ENCODE results near the gene IRAK3. TPM values are rescaled to one million over a fixed set of nuclear protein-coding genes. Genes with fewer than 3 reads are reported as not detected.

Gene IRAK3, protein sequence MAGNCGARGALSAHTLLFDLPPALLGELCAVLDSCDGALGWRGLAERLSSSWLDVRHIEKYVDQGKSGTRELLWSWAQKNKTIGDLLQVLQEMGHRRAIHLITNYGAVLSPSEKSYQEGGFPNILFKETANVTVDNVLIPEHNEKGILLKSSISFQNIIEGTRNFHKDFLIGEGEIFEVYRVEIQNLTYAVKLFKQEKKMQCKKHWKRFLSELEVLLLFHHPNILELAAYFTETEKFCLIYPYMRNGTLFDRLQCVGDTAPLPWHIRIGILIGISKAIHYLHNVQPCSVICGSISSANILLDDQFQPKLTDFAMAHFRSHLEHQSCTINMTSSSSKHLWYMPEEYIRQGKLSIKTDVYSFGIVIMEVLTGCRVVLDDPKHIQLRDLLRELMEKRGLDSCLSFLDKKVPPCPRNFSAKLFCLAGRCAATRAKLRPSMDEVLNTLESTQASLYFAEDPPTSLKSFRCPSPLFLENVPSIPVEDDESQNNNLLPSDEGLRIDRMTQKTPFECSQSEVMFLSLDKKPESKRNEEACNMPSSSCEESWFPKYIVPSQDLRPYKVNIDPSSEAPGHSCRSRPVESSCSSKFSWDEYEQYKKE
- 11.7 and 14.9 TPM in 2 replicates for total RNA-seq

DNA sequence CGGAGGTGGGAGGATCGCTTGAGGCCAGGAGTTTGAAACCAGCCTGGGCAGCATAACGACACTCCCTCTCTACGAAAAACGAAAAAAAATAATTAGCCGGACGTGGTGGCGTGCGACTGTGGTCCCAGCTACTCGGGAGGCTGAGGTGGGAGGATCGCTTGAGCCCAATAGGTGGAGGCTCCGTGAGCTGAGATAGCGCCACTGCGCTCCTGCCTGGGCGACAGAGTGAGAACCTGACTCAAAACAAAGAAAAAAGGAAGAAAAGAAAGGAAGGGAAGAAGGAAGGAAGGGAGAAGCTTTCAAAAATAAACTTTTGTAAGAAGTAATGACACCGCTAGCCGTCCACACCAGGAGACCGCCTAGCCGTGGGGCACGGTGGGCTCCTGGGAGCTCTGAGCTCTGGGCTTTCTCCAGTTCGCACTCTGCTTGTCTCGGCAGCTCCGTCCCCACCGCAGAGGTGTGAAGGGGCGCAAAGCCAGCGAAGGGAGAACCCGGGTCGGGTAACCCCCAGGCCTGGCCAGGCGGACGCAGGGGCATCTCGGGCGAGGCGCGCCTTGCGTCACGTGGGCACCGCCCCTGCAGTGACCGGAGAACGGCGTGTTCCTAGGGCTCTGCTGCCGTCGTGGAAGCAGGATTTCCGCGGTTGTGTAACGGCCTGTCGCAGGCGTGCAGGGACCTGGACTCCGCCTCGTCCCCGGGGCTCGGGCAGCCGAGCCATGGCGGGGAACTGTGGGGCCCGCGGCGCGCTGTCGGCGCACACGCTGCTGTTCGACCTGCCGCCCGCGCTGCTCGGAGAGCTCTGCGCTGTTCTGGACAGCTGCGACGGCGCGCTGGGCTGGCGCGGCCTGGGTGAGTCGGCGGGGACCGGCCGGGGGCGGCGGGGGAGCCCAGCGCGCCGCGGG lies at the start of gene IRAK3:
Gene IRAK3, plus strand, starts transcription at position 631 of the 902 bp plus-strand sequence. Its CDS starts 86 bp downstream, at position 717.

DNA sequence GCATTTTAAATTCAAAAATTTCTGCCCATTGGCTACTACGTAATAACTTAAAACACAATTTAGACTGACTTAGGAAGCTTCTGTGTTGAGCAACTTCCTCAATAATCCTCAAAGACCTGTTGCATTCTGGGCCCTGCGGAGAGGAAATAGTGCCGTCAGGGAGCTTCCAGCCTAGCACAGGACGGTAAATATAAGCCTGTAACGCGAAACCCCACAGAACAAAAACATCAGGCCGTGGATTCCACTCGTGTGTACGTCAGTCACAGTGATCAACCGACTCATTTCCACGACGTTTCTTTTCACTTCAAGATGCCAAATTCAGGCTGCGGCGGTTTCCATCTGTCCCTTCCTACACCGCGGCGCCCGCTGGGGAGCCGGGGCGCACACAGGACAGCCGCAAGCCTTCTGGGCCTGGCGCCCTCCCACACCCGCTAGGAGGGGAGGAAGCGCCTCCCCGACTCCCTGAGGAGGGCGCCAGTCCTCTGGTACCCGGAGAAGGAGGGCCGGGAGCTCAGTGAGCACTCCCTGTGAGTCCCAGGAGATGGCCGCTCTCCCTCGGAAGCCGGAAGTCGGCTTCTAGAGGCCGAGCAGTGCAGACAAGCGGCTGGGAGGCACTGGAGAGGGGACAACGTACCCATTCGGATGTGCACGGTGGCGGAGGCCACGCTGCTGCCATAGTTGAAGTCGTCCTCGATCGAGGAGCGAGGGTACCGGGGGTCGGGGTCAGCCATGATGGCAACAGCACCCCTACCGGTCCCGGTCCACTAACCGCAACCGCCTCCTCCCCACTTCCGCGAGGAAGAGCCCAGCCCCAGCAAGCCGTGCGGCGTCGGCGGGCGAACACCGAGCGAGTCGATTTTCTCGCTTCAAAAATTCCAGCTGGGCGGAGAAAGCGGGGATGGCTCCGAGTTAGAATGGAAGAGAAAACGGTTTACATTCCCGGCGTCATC lies 19.5 kb upstream of the IRAK3 start, which contains the start of gene TMBIM4:
Gene TMBIM4, minus strand, starts transcription at position 776 of the 950 bp plus-strand sequence. Its CDS starts 45 bp downstream, at position 731.

DNA sequence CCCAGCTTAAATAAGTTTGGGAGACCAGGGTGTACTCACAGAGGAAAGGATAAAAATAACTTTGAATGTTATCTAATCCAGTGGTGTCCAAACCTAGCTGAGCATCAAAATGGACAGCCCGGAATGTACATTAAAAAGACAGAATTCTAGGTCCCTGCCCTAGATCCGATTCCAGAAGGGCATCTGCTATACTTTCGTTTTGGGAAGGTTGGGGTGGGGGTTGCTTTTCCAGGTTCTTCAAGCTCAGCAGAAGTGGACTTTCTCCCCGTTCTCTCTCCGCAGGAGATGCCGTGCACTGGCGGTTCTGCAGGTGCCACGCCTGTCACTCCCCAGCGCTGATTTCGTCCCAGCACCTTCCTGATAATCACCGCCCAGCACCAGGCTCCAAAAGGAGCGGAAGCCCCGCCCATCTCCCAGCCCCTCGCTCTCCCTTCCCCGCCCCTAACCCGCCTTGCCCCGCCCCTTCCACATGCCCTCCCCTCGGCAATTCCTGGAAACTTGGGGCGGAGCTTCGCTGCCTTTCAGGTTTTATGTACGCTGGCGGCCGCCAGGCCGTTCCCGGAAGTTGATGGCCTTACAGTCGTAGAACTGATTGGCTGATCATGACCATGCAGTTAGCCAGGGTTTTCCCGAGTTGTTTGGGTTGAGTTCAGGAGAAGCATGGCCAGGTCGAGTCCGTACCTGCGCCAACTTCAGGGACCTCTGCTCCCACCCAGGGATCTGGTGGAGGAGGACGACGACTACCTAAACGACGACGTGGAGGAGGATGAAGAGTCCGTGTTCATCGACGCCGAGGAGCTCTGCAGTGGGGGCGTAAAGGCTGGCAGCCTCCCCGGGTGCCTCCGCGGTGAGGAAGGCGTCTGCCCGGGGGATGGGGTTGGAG lies 113.2 kb downstream of the IRAK3 start, which contains the start of gene HELB:
Gene HELB, plus strand, starts transcription at position 550 of the 883 bp plus-strand sequence. Its CDS starts 111 bp downstream, at position 661.

Other genes with a start within 250 kb of the IRAK3 start
- gene LLPH, start 58.5 kb upstream of the IRAK3 start, total RNA-seq, result 5.2 and 8.2 TPM in 2 replicates
- 79.2 and 127 TPM in 2 replicates for gene TMBIM4, start 19.2 kb upstream of the IRAK3 start, total RNA-seq
- 0.82 and 2.7 TPM in 2 replicates for gene HELB, start 113.3 kb downstream of the IRAK3 start, total RNA-seq